Measurements from ENCODE around the gene NPAS4. TPM values are rescaled to one million over a fixed set of nuclear protein-coding genes. Genes with fewer than 3 reads are reported as not detected.

NPAS4 gene
- total RNA-seq, 4 donors from 2014 or later: 0.42 TPM; not detected in 3

DNA sequence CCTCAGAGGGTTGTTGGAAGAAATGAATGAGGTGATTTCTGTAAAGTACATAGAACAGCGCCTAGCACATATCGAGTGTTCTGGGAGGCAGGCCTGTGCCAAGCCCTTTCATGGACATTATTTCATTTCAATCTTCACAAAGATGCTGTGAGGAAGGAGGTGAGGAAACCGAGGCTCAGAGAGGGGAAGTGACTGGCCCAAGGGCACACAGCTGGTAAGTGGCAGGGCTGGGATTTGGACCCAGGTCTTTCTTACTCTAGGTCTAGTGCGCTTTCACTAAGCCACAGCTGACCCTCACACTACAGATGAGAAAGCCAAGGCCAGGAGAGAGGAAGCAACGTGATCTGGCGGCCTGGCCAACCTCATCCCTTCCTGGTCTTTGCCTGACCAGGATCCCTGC lies 47.9 kb downstream of the NPAS4 start:
- Histone ChIP-seq H3K9me3 (no peaks in the 10 kb centered on the region), H3K27me3 (no peaks in the 10 kb centered on the region), H3K36me3 (peaks cover 0 to 37% (median 0%) of the 10 kb centered on the region in 3 donors), H3K4me3 (no peak overlapping the region), H3K4me1 (peaks cover 0 to 22% (median 7%) of the 10 kb centered on the region in 4 donors), H3K27ac (no peak overlapping the region)
- 90 to 92% methylated on average over 6 of the region's 6 CpGs for WGBS, 2 donors
- no peak for TF ChIP-seq EP300 (IDR thresholded peaks at IDR 0.05)
- no peak for TF ChIP-seq POLR2A (IDR thresholded peaks at IDR 0.05)
- TF ChIP-seq, protein P1, sequence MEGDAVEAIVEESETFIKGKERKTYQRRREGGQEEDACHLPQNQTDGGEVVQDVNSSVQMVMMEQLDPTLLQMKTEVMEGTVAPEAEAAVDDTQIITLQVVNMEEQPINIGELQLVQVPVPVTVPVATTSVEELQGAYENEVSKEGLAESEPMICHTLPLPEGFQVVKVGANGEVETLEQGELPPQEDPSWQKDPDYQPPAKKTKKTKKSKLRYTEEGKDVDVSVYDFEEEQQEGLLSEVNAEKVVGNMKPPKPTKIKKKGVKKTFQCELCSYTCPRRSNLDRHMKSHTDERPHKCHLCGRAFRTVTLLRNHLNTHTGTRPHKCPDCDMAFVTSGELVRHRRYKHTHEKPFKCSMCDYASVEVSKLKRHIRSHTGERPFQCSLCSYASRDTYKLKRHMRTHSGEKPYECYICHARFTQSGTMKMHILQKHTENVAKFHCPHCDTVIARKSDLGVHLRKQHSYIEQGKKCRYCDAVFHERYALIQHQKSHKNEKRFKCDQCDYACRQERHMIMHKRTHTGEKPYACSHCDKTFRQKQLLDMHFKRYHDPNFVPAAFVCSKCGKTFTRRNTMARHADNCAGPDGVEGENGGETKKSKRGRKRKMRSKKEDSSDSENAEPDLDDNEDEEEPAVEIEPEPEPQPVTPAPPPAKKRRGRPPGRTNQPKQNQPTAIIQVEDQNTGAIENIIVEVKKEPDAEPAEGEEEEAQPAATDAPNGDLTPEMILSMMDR (IDR thresholded peaks at IDR 0.05): no peak
- no peak for DNase-seq (ENCODE audit: low spot score in 2 of 2)

DNA sequence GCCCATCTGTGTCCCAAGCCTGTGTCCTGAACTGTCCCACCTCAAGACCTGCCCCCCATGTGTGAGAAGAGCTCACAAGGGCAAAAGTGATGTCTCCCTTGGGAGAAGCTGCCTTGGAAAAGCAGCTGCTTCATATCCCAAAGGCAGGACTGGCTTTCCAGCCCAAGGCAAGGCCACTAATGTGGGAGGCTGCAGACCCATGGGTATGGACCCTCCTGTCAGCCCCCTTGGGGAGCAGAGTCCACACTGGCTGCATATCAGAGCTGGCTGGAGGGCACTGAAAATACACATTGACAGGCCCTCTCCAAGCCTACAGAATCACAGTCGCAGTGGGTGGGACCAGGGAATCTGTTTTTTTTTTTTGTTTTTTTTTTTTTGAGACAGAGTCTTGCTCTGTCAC lies 48.6 kb downstream of the NPAS4 start:
- peaks cover 0 to 45% (median 0%) of the 10 kb centered on the region in 3 donors for H3K36me3 ChIP-seq
- H3K4me3 ChIP-seq: no peak overlapping the region
- WGBS, 2 donors: 90 to 95% methylated on average over 1 of the region's 1 CpG
- H3K27ac ChIP-seq: no peak overlapping the region
- TF ChIP-seq, protein P1 (IDR thresholded peaks at IDR 0.05): no peak
- TF ChIP-seq EP300 (IDR thresholded peaks at IDR 0.05) (no peak), POLR2A (IDR thresholded peaks at IDR 0.05) (no peak)
- no peak for DNase-seq (ENCODE audit: low spot score in 2 of 2)
- no peaks in the 10 kb centered on the region for H3K27me3 ChIP-seq
- no peaks in the 10 kb centered on the region for H3K9me3 ChIP-seq
- peaks cover 0 to 22% (median 7%) of the 10 kb centered on the region in 4 donors for H3K4me1 ChIP-seq

DNA sequence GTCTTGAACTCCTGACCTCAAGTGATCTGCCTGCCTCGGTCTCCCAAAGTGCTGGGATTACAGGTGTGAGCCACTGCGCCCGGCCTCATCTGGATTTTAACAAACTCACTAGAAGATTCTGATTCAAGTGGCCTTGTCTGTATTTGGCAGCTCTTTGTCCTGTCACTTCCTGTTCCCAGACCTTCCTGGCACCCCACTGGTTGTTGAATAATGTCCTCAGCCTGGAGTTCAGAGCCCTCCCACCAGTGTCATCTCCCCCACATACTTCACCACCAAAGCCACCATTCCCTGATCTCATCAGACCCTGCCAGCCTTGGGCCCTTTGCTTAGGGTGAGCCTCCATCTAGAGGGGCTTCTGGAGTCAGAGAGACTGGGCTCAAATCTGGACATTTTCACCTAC lies 49.2 kb downstream of the NPAS4 start:
- TF ChIP-seq, protein P1 (IDR thresholded peaks at IDR 0.05): no peak
- TF ChIP-seq EP300 (IDR thresholded peaks at IDR 0.05) (no peak), POLR2A (IDR thresholded peaks at IDR 0.05) (no peak)
- H3K27me3 ChIP-seq: no peaks in the 10 kb centered on the region
- H3K4me3 ChIP-seq: no peak overlapping the region
- 92 to 93% methylated on average over 3 of the region's 3 CpGs for WGBS, 2 donors
- H3K27ac ChIP-seq: no peak overlapping the region
- H3K9me3 ChIP-seq: no peaks in the 10 kb centered on the region
- no peak for DNase-seq (ENCODE audit: low spot score in 2 of 2)
- H3K4me1 ChIP-seq: peaks cover 0 to 22% (median 7%) of the 10 kb centered on the region in 4 donors
- H3K36me3 ChIP-seq: peaks cover 0 to 50% (median 0%) of the 10 kb centered on the region in 3 donors

DNA sequence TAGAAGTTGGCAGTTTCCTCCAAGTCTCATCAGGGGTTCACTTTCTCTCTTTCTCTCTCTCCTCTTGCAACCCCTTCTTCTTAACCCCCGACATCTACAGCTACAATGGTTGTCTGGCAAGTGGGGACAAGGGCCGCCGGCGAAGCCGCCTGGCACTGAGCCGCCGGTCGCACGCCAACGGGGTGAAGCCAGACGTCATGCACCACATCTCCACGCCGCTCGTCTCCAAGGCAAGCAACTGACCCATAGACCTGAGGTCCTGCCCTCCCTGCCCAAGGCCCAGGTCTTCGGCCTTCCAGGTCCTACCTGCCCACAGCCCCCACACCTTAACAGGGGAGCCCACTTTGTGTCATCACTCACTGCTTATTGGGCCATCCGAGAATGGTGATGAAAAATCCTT lies 50.3 kb downstream of the NPAS4 start:
- TF ChIP-seq EP300 (IDR thresholded peaks at IDR 0.05) (no peak), POLR2A (IDR thresholded peaks at IDR 0.05) (no peak)
- TF ChIP-seq, protein P1 (IDR thresholded peaks at IDR 0.05): no peak
- 91 to 98% methylated on average over 16 of the region's 16 CpGs for WGBS, 2 donors
- Histone ChIP-seq H3K27ac (no peak overlapping the region), H3K9me3 (no peaks in the 10 kb centered on the region), H3K4me3 (no peak overlapping the region), H3K4me1 (peaks cover 0 to 18% (median 7%) of the 10 kb centered on the region in 4 donors), H3K27me3 (no peaks in the 10 kb centered on the region), H3K36me3 (peaks cover 0 to 62% (median 0%) of the 10 kb centered on the region in 3 donors)
- no peak for DNase-seq (ENCODE audit: low spot score in 2 of 2)

DNA sequence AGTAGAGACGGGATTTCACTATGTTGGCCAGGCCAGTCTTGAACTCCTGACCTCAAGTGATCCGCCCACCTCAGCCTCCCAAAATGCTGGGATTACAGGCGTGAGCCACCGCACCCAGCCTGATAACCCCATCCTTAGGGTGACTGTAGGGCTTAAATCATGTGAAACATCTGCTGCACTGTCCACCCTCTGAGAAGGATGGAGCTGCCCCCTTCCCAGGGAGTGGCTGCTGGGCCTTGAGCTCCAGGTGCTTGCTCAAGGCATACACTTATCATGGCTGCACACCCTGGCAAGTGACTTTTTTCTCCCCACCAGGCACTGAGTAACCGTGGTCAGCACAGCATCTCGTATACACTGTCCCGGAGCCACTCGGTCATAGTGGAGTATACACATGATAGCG lies 51.2 kb downstream of the NPAS4 start:
- Histone ChIP-seq H3K9me3 (no peaks in the 10 kb centered on the region), H3K27ac (no peak overlapping the region), H3K4me3 (no peak overlapping the region), H3K36me3 (peaks cover 0 to 66% (median 0%) of the 10 kb centered on the region in 3 donors), H3K4me1 (peaks cover 0 to 15% (median 7%) of the 10 kb centered on the region in 4 donors), H3K27me3 (no peaks in the 10 kb centered on the region)
- no peak for TF ChIP-seq POLR2A (IDR thresholded peaks at IDR 0.05)
- TF ChIP-seq, protein P1 (IDR thresholded peaks at IDR 0.05): no peak
- TF ChIP-seq EP300 (IDR thresholded peaks at IDR 0.05): no peak
- DNase-seq (ENCODE audit: low spot score in 2 of 2): no peak
- WGBS, 2 donors: 87 to 89% methylated on average over 9 of the region's 9 CpGs
